PC-9 (cell line): Measurements from ENCODE around the gene CPA3. TPM values are rescaled to one million over a fixed set of nuclear protein-coding genes. Genes with fewer than 3 reads are reported as not detected.

Experiments
- BruUV-seq: library from RNA; stranded (reverse); fragments of 400-500 nt; replicated peaks from 2 replicates; lab custom pipeline; 2021; lab: Mats Ljungman, UMichigan
- CTCF ChIA-PET: fragments of 300-600 bp; sonication (Branson Sonifier 250); formaldehyde crosslinking; loops from one replicate; lab custom pipeline; 2022; ENCODE audit warnings: antibody characterized with exemption; lab: Charles Lee
- POLR2A ChIA-PET: fragments of 300-600 bp; sonication (Branson Sonifier 250); formaldehyde crosslinking; loops from one replicate; lab custom pipeline; 2022; ENCODE audit warnings: antibody characterized with exemption; ENCODE audit not compliant: unreplicated experiment; lab: Charles Lee
- DNase-seq, 2 experiments: peaks; one replicate each; pipeline versions ENCODE4 v3.0.0 to v3.0.0-alpha.2; 2015 to 2022; ENCODE audit warnings: mixed read lengths in 1 of 2
- H2AFZ ChIP-seq: fragments of 200-600 bp; sonication (generic); 2 replicates; pipeline ENCODE4 v1.8.1; 2017; ENCODE audit warnings: antibody characterized with exemption
- H3F3A ChIP-seq: fragments of 200-600 bp; sonication (generic); 2 replicates; pipeline ENCODE4 v1.8.1; 2017; ENCODE audit warnings: antibody characterized with exemption, mild to moderate bottlenecking, low read depth; ENCODE audit not compliant: insufficient read depth
- H3K27ac ChIP-seq: fragments of 200-600 bp; sonication (generic); 2 replicates; pipeline ENCODE4 v1.6.1; 2016; ENCODE audit warnings: mixed run types
- H3K27me3 ChIP-seq: fragments of 200-600 bp; sonication (generic); 2 replicates; pipeline ENCODE4 v1.6.1; 2016; ENCODE audit warnings: low read depth, mixed run types; ENCODE audit not compliant: insufficient read depth
- H3K36me3 ChIP-seq: fragments of 200-600 bp; sonication (generic); 2 replicates; pipeline ENCODE4 v1.6.1; 2016; ENCODE audit warnings: low read depth, mixed run types
- H3K4me1 ChIP-seq: fragments of 200-600 bp; sonication (generic); replicated peaks from 2 replicates; pipeline ENCODE4 v1.6.1; 2016; ENCODE audit warnings: mixed run types; ENCODE audit not compliant: insufficient read depth
- H3K4me2 ChIP-seq: fragments of 200-600 bp; sonication (generic); 2 replicates; pipeline ENCODE4 v1.6.1; 2017; ENCODE audit warnings: mixed run types
- H3K4me3 ChIP-seq: fragments of 200-600 bp; sonication (generic); 2 replicates; pipeline ENCODE4 v1.6.1; 2016; ENCODE audit warnings: mixed run types
- H3K79me2 ChIP-seq: fragments of 200-600 bp; sonication (generic); 2 replicates; pipeline ENCODE4 v1.6.1; 2017; ENCODE audit warnings: low read depth, mixed run types
- H3K9me2 ChIP-seq: fragments of 200-600 bp; sonication (generic); 2 replicates; pipeline ENCODE4 v1.8.1; 2017; ENCODE audit warnings: mild to moderate bottlenecking; ENCODE audit not compliant: insufficient read depth
- H3K9me3 ChIP-seq: fragments of 200-600 bp; sonication (generic); 2 replicates; pipeline ENCODE4 v1.8.1; 2016; ENCODE audit warnings: low read depth; ENCODE audit not compliant: insufficient read depth
- H4K20me1 ChIP-seq: fragments of 200-600 bp; sonication (generic); 2 replicates; pipeline ENCODE4 v1.8.1; 2017; ENCODE audit not compliant: insufficient read depth
- EZH2 ChIP-seq: fragments of 200-600 bp; sonication (generic); IDR thresholded peaks from 2 replicates; pipeline ENCODE4 v1.8.0; 2017; ENCODE audit warnings: antibody characterized with exemption, low read depth
- intact Hi-C: fragments of 100-400 bp; cut with micrococcal nuclease; formaldehyde crosslinking; loops from one replicate; pipeline ENCODE4 v1.10.0; 2022; ENCODE audit not compliant: unreplicated experiment
- total RNA-seq: library from RNA; stranded (reverse); gene quantifications from 2 replicates; pipeline ENCODE4 v1.2.3, GENCODE V29; 2021
- TF ChIP-seq, protein P1 (sequence below): fragments of 200-600 bp; sonication (generic); conservative IDR thresholded peaks from 2 replicates; pipeline ENCODE4 v1.6.1; 2017; ENCODE audit warnings: mixed run types, antibody characterized with exemption, mild to moderate bottlenecking, moderate library complexity

Gene CPA3
- total RNA-seq, 1 experiment from 2014 or later = not detected

DNA sequence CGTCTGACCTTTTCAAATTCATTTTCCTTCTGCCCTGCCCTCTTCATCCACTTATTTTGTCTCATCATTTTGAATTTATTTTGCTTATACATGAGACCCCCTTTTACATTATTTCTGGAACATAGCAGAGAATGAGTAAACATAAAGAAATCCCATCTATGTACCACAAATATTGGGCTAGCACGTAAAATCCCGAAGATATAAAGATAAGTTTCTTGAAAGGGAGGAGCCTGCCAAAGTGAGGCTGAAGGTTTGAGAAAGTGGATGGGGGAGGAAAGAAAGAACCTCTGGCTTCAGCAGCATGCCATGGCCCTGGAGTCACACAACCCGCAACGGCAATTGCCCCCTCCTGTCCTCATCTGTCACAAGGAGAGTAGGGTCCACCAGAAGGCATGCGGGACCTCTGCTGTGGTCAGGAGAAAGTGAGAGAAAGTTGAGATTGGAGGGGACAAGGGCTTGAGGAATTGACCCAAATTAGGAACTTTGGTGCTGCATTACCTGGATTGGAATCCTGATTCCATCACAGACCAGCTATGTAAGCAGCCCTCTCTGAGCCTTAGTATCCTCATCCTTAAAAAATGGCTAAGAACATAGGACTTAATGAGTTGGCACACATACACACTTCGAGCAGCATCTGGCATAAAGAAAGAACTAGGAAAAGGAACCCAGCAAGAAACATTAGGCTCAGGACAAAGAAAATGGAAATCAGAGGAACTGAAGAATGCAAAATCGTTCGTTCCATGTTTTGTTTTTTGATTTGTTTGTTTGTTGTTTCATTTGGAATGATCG, 72.6 kb downstream of the CPA3 start:
- no TSS peak for BruUV-seq

DNA sequence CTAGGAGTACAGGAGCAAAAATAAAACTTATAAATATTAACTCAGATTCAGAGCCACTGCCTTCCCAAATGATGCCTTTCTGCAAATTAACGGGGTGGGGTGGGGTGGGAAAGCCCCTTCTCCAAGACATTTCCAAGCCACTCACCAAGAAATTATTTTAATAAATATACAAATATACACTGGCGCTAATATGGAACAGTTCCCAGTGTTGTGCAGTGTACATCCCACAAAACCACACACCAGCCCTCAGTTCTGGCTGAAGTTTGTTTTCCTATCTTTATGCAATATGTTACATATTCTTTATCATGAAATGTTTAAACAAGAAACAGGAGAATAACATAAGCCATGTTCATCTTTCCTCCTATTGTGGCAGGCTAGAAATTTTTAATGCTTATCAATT, 73.2 kb downstream of the CPA3 start:
- Histone ChIP-seq H3K4me3 (no peak overlapping the region), H3K79me2 (no peaks in the 10 kb centered on the region), H3K36me3 (no peaks in the 10 kb centered on the region), H3F3A (no peaks in the 10 kb centered on the region), H3K27ac (no peak overlapping the region), H3K4me1 (0 out of 2 replicates have a peak, but pooled peaks cover 2% of the 10 kb centered on the region), H3K9me2 (no peaks in the 10 kb centered on the region; the same call in 1 of the 2 replicates), H2AFZ (no peak overlapping the region), H3K9me3 (no peaks in the 10 kb centered on the region), H4K20me1 (no peaks in the 10 kb centered on the region), H3K4me2 (no peak overlapping the region), H3K27me3 (no peaks in the 10 kb centered on the region)
- intact Hi-C loops = no loop called here
- DNase-seq = no peak
- BruUV-seq = no TSS peak
- ChIA-PET POLR2A (no interaction called here), CTCF (no interaction called here)
- TF ChIP-seq, protein P1, sequence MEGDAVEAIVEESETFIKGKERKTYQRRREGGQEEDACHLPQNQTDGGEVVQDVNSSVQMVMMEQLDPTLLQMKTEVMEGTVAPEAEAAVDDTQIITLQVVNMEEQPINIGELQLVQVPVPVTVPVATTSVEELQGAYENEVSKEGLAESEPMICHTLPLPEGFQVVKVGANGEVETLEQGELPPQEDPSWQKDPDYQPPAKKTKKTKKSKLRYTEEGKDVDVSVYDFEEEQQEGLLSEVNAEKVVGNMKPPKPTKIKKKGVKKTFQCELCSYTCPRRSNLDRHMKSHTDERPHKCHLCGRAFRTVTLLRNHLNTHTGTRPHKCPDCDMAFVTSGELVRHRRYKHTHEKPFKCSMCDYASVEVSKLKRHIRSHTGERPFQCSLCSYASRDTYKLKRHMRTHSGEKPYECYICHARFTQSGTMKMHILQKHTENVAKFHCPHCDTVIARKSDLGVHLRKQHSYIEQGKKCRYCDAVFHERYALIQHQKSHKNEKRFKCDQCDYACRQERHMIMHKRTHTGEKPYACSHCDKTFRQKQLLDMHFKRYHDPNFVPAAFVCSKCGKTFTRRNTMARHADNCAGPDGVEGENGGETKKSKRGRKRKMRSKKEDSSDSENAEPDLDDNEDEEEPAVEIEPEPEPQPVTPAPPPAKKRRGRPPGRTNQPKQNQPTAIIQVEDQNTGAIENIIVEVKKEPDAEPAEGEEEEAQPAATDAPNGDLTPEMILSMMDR = no peak
- TF ChIP-seq EZH2 = no peak

More for the DNA sequence above, 72.6 kb downstream of the CPA3 start:
- no peak for DNase-seq
- Histone ChIP-seq H3K27me3 (no peaks in the 10 kb centered on the region), H3K4me3 (no peak overlapping the region), H3K9me3 (no peaks in the 10 kb centered on the region), H2AFZ (no peak overlapping the region), H3K9me2 (no peaks in the 10 kb centered on the region; the same call in 1 of the 2 replicates), H4K20me1 (no peaks in the 10 kb centered on the region), H3K36me3 (no peaks in the 10 kb centered on the region), H3K27ac (no peak overlapping the region), H3F3A (no peaks in the 10 kb centered on the region), H3K4me1 (no peaks in the 10 kb centered on the region), H3K4me2 (no peak overlapping the region), H3K79me2 (no peaks in the 10 kb centered on the region)
- ChIA-PET POLR2A (no interaction called here), CTCF (no interaction called here)
- TF ChIP-seq EZH2 = no peak
- TF ChIP-seq, protein P1 = no peak
- intact Hi-C loops = no loop called here

DNA sequence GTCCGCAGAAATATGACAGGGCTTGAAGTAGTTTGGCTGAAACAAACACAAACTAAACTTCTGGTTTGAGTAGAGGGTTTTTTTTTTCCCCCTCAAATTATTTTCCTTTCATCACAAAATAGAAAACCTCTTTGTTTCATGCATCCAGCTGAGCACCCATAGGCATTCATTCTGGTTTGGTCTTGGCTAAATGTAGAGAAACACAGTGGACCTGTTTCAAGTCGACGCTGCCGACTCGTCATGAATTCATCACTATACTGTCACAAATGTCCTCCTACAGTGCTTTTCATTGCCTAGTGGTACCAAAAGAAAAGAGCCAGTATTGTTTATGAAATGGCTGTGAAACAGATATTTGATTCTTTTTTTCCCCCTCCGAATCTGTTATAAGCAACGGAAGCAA, 73.8 kb downstream of the CPA3 start:
- H3K36me3 ChIP-seq = no peaks in the 10 kb centered on the region
- H3K4me1 ChIP-seq = 0 out of 2 replicates have a peak, but pooled peaks cover 3% of the 10 kb centered on the region
- H3F3A ChIP-seq = no peaks in the 10 kb centered on the region
- DNase-seq = no peak
- no peaks in the 10 kb centered on the region; the same call in 1 of the 2 replicates for H3K9me2 ChIP-seq
- H3K4me2 ChIP-seq = no peak overlapping the region
- H4K20me1 ChIP-seq = no peaks in the 10 kb centered on the region
- TF ChIP-seq, protein P1 = no peak
- no peak for TF ChIP-seq EZH2
- CTCF ChIA-PET = no interaction called here
- intact Hi-C loops = no loop called here
- no TSS peak for BruUV-seq
- H3K9me3 ChIP-seq = no peaks in the 10 kb centered on the region
- no peak overlapping the region for H3K27ac ChIP-seq
- no peak overlapping the region for H2AFZ ChIP-seq
- H3K4me3 ChIP-seq = no peak overlapping the region
- no peaks in the 10 kb centered on the region for H3K27me3 ChIP-seq
- POLR2A ChIA-PET = no interaction called here
- H3K79me2 ChIP-seq = no peaks in the 10 kb centered on the region
